OCI-LY7 (cell line): ENCODE data around the gene BAIAP2.

ENCODE experiments used
- CTCF ChIP-seq: fragments of 200-600 bp; sonication (generic); conservative IDR thresholded peaks from 2 replicates; pipeline ENCODE4 v1.5.1; 2014; ENCODE audit warnings: mild to moderate bottlenecking, antibody characterized with exemption, low read length, moderate library complexity, mixed read lengths
- EZH2phosphoT487 ChIP-seq: fragments of 200-600 bp; sonication (generic); IDR thresholded peaks from 2 replicates; pipeline ENCODE4 v1.6.1; 2018; ENCODE audit warnings: low read depth, borderline replicate concordance, mild to moderate bottlenecking, mixed run types, antibody characterized with exemption, low read length, moderate library complexity, mixed read lengths

GRCh38 chr17:81126281-81127132 lies 91.6 kb downstream of the BAIAP2 start:
- TF ChIP-seq EZH2phosphoT487, result no peak
- no peak for TF ChIP-seq CTCF
